ENCODE data around the gene FER.
"Not testable (repeated sequence)": the region's sequence is repeated elsewhere in the genome, so short reads cannot be mapped to it uniquely, and the experiment has no call there.

FER gene

DNA sequence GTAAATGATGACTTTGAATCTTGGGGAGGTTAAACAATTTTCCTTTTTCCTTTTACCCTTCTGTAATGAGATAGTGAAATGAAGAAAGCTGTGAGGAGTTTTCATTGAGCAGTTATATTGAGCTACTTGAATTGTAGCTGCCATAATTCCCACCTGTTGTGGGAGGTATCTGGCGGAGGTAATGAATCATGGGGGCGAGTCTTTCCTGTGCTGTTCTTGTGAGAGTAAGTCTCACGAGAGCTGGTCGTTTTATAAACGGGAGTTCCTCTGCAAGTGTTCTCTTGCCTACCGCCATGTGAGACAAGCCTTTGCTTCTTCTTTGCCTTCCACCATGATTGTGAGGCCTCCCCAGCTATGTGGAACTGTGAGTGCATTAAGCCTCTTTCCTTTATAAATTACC, 258.4 kb downstream of the FER start:
- no peak for DNase-seq (ENCODE audit: low spot score)
- in situ Hi-C loops (cut with MboI; ENCODE audit: low sequenced_read_pairs, unreplicated experiment), result no loop called here
- TF ChIP-seq, protein P1, sequence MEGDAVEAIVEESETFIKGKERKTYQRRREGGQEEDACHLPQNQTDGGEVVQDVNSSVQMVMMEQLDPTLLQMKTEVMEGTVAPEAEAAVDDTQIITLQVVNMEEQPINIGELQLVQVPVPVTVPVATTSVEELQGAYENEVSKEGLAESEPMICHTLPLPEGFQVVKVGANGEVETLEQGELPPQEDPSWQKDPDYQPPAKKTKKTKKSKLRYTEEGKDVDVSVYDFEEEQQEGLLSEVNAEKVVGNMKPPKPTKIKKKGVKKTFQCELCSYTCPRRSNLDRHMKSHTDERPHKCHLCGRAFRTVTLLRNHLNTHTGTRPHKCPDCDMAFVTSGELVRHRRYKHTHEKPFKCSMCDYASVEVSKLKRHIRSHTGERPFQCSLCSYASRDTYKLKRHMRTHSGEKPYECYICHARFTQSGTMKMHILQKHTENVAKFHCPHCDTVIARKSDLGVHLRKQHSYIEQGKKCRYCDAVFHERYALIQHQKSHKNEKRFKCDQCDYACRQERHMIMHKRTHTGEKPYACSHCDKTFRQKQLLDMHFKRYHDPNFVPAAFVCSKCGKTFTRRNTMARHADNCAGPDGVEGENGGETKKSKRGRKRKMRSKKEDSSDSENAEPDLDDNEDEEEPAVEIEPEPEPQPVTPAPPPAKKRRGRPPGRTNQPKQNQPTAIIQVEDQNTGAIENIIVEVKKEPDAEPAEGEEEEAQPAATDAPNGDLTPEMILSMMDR (IDR thresholded peaks at IDR 0.05; ENCODE audit: borderline replicate concordance, control extremely low read depth, extremely low read depth, insufficient read depth, missing control alignments), result no peak

DNA sequence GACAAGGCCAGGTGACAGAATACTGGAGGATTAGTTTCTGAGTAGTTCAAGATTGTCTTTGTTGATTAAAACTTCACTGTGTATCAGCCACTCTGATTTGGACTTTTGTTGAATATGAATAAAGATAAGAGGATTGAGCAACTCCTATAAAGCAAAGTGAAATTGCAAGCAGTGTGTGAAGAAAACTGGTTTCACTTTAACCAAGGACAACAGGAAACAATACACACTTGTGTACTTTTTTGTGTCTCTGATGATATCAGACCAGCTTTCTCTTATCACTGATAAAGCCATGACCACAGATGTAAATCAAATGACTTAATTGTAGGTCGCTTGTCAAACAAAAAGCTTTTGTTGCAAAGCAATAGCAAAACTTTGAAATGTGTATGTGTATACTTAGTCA, 268.6 kb downstream of the FER start:
- no peak for DNase-seq (ENCODE audit: low spot score)
- TF ChIP-seq, protein P1 (IDR thresholded peaks at IDR 0.05; ENCODE audit: borderline replicate concordance, control extremely low read depth, extremely low read depth, insufficient read depth, missing control alignments), result no peak
- in situ Hi-C loops (cut with MboI; ENCODE audit: low sequenced_read_pairs, unreplicated experiment), result no loop called here

DNA sequence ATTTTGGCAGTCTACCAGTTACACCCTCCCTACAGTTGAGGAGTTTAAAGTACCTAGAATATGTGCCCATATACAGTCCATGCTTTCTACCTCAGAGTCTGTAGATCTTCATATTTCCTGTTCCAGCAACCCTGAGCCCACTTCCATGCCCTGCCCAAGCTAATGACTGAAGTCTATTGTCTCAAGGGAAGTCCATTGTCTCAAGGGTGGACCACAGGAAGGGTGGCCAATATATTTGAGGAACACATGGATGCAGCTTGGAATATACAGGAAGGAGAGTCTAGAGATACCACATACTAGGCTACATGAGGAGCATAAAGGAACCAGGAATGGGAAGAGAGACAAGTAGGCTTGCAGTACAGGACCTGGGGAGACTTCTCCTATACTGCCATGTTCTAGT, 274.4 kb downstream of the FER start:
- DNase-seq (ENCODE audit: low spot score), result no peak
- in situ Hi-C loops (cut with MboI; ENCODE audit: low sequenced_read_pairs, unreplicated experiment), result no loop called here
- TF ChIP-seq, protein P1 (IDR thresholded peaks at IDR 0.05; ENCODE audit: borderline replicate concordance, control extremely low read depth, extremely low read depth, insufficient read depth, missing control alignments), result no peak

DNA sequence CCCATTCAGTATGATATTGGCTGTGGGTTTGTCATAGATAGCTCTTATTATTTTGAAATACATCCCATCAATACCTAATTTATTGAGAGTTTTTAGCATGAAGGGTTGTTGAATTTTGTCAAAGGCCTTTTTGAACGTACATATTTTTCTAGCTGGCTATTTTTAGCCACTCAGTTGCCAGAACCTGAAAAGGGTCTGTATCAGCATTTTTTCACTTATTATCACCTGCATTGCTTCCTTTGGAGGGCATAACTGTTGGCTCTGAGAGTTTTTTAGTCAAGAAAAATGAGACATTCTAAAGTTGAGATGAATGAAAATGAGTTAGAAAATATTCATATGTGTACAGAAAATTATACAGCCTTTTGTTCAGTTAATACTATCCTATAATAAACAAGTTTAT, 278.0 kb downstream of the FER start:
- DNase-seq (ENCODE audit: low spot score); in situ Hi-C loops (cut with MboI; ENCODE audit: low sequenced_read_pairs, unreplicated experiment): not testable (repeated sequence)

DNA sequence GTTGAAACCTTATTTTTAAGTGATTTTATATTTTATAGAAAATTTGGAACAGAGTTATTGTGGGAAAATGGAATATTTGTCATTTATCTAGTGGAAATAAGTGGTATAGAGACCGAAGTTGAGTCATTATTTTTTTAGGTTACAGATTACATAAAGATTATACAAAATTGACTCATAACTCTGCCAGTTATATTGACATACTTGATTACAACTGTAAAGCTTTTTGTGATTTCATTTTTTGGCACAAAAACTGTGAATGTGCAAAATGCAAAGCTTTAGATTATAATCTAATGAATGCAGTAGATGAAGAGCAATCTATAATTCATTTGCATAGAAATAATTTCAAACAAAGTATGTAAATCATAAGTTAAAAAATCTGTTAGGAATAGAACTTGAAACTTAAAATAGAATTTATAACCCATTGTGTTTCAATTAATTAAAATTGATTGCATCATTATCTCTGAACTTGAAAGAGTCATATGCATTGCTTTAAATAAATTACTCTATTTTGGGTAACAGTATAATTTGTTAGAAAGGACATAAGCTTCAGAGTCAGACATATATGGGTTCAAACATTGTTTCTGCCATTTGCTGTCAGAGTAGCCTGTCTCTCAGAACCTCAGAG, 280.4 kb downstream of the FER start:
- TF ChIP-seq, protein P1 (IDR thresholded peaks at IDR 0.05; ENCODE audit: borderline replicate concordance, control extremely low read depth, extremely low read depth, insufficient read depth, missing control alignments), result no peak
- in situ Hi-C loops (cut with MboI; ENCODE audit: low sequenced_read_pairs, unreplicated experiment), result no loop called here
- DNase-seq (ENCODE audit: low spot score), result no peak

DNA sequence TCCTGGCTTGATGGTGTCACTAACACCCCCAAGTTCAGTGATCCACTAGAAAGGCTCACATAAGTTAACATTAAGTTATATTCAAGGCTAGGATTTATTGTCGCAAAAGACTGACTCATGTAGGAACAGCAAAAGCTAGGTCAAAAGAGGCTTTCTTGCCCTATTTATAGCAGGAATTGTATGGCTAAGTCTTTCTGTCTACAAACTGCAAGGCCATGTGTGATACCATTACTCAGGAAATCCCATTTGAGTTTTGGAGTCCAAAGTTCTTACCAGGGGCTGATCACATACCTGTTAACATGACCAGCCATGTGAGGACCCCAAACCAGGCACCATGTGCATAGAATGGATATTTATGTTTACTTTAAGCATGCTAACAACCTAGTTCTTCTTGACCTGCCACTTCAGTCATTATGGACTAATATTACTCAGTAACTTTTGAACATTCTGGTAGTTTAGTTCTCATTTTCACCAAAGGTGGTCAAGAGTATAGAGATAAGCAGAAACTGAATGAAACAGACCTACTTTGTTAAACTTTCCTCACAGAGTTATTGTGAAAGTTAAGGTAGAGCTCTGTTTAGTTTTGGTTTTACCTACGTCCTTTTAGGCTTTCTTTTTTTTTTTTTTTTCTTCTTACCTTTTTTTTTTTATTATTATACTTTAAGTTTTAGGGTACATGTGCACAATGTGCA, 281.1 kb downstream of the FER start:
- in situ Hi-C loops (cut with MboI; ENCODE audit: low sequenced_read_pairs, unreplicated experiment), result no loop called here
- no peak for DNase-seq (ENCODE audit: low spot score)
- TF ChIP-seq, protein P1 (IDR thresholded peaks at IDR 0.05; ENCODE audit: borderline replicate concordance, control extremely low read depth, extremely low read depth, insufficient read depth, missing control alignments), result no peak

DNA sequence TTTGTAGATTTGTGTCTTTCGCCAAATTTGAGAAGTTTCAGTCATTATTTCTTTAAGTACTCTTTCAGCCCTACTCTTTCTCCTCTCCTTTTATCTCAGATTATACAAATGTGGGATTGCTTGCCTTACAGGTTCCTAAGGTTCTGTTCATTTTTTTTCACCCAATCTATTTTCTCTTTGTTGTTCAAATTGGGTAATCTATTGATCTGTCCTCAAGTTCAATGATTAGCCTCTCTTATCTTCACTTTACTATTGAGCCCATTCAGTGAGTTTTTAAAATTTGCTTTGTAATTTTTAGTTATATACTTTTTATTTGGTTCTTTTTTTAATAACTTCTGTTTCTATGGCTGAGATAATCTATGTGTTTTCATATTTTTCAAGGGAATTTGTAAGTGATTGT, 282.1 kb downstream of the FER start:
- DNase-seq (ENCODE audit: low spot score), result no peak
- in situ Hi-C loops (cut with MboI; ENCODE audit: low sequenced_read_pairs, unreplicated experiment), result no loop called here
- TF ChIP-seq, protein P1 (IDR thresholded peaks at IDR 0.05; ENCODE audit: borderline replicate concordance, control extremely low read depth, extremely low read depth, insufficient read depth, missing control alignments), result no peak
